HepG2 (cell line): ENCODE measurements around the gene HNRNPA1L2. TPM values are rescaled to one million over a fixed set of nuclear protein-coding genes. Genes with fewer than 3 reads are reported as not detected.

ENCODE experiments used
- CAMTA2 ChIP-seq: sonication (generic); formaldehyde crosslinking; IDR thresholded peaks from 2 replicates; pipeline ENCODE4 v1.4.0; 2020; ENCODE audit warnings: mild to moderate bottlenecking, missing genetic modification reagents, borderline replicate concordance
- CREM ChIP-seq, 2 experiments: sonication (generic) in 1 of 2; formaldehyde crosslinking in 1 of 2; IDR thresholded peaks; 2 replicates each; pipeline versions ENCODE4 v1.4.0 to v1.6.1; 2016 to 2020; ENCODE audit warnings: antibody characterized with exemption in 1 of 2, mild to moderate bottlenecking in 1 of 2, missing genetic modification reagents in 1 of 2
- DR1 ChIP-seq: sonication (generic); formaldehyde crosslinking; IDR thresholded peaks from 2 replicates; pipeline ENCODE4 v1.8.0; 2021; ENCODE audit warnings: mild to moderate bottlenecking, missing genetic modification reagents, inconsistent platforms
- FOXA1 ChIP-seq, 2 experiments: fragments of 450-650 bp in 1 of 2; sonication (generic) in 1 of 2; formaldehyde crosslinking in 1 of 2; IDR thresholded peaks; 2 replicates each; pipeline versions ENCODE4 v1.4.0 to v1.6.1; 2016 to 2020; ENCODE audit warnings: missing genetic modification reagents in 1 of 2
- GABPA ChIP-seq, 2 experiments: IDR thresholded peaks; 2 replicates each; pipeline ENCODE4 v1.6.1; 2011 to 2016; ENCODE audit warnings: low read depth in 2 of 2, low read length in 1 of 2, missing biosample characterization in 1 of 2, missing genetic modification characterization in 1 of 2
- GABPB1 ChIP-seq: IDR thresholded peaks from 2 replicates; pipeline ENCODE4 v1.6.1; 2016; ENCODE audit warnings: mild to moderate bottlenecking, missing genetic modification reagents, moderate library complexity, missing compliant biosample characterization
- NR2C2 ChIP-seq: sonication (generic); formaldehyde crosslinking; IDR thresholded peaks from 2 replicates; pipeline ENCODE4 v1.4.0; 2020; ENCODE audit warnings: missing genetic modification reagents, mild to moderate bottlenecking, moderate library complexity, borderline replicate concordance
- PHF5A ChIP-seq: IDR thresholded peaks from one replicate; pipeline ENCODE4 v1.6.1; 2018; ENCODE audit warnings: low read depth, missing genetic modification reagents; ENCODE audit not compliant: unreplicated experiment
- RARA ChIP-seq: IDR thresholded peaks from 2 replicates; pipeline ENCODE4 v1.6.1; 2016; ENCODE audit warnings: missing genetic modification reagents, missing compliant biosample characterization
- SMAD1 ChIP-seq: sonication (generic); formaldehyde crosslinking; IDR thresholded peaks from 2 replicates; pipeline ENCODE4 v1.4.0; 2020; ENCODE audit warnings: missing genetic modification reagents, low read depth, mild to moderate bottlenecking, borderline replicate concordance
- SNAPC2 ChIP-seq: sonication (generic); formaldehyde crosslinking; IDR thresholded peaks from 2 replicates; pipeline ENCODE4 v1.8.1; 2022; ENCODE audit warnings: mild to moderate bottlenecking, missing genetic modification reagents
- TRIM24 ChIP-seq: sonication (generic); formaldehyde crosslinking; IDR thresholded peaks from 2 replicates; pipeline ENCODE4 v1.8.0; 2022; ENCODE audit warnings: mild to moderate bottlenecking, missing genetic modification reagents
- YEATS2 ChIP-seq: sonication (generic); formaldehyde crosslinking; IDR thresholded peaks from 2 replicates; pipeline ENCODE4 v1.4.0; 2020; ENCODE audit warnings: missing genetic modification reagents, borderline replicate concordance
- ZMYM4 ChIP-seq: sonication (generic); formaldehyde crosslinking; IDR thresholded peaks from 2 replicates; pipeline ENCODE4 v1.8.1; 2023; ENCODE audit warnings: mild to moderate bottlenecking, missing genetic modification reagents
- ZNF121 ChIP-seq: sonication (generic); formaldehyde crosslinking; IDR thresholded peaks from 2 replicates; pipeline ENCODE4 v1.5.0; 2020; ENCODE audit warnings: mild to moderate bottlenecking, missing genetic modification reagents
- ZNF207 ChIP-seq: fragments of 450-650 bp; IDR thresholded peaks from 2 replicates; pipeline ENCODE4 v1.6.1; 2016; ENCODE audit warnings: antibody characterized with exemption, borderline replicate concordance
- ZNF235 ChIP-seq: sonication (generic); formaldehyde crosslinking; IDR thresholded peaks from 2 replicates; pipeline ENCODE4 v1.8.1; 2023; ENCODE audit warnings: mild to moderate bottlenecking, missing genetic modification reagents, borderline replicate concordance
- ZNF441 ChIP-seq: sonication (generic); formaldehyde crosslinking; IDR thresholded peaks from 2 replicates; pipeline ENCODE4 v1.7.0; 2021; ENCODE audit warnings: missing genetic modification reagents, borderline replicate concordance
- ZNF501 ChIP-seq: sonication (generic); formaldehyde crosslinking; IDR thresholded peaks from 2 replicates; pipeline ENCODE4 v1.5.1; 2020; ENCODE audit warnings: mild to moderate bottlenecking, moderate library complexity, missing genetic modification reagents
- ZNF569 ChIP-seq: sonication (generic); formaldehyde crosslinking; IDR thresholded peaks from 2 replicates; pipeline ENCODE4 v1.5.0; 2020; ENCODE audit warnings: mild to moderate bottlenecking, missing genetic modification reagents, moderate library complexity, borderline replicate concordance
- polyA plus RNA-seq, 8 experiments: library from polyadenylated mRNA; depleted of rRNA in 3 of 8; stranded (reverse) in 7 of 8; unstranded in 1 of 8; fragments of >200 nt; fragmentation: Illumina TruSeq in 4 of 8; extraction: Trizol in 4 of 8; gene quantifications; 2 replicates each; pipeline versions ENCODE4 v1.2.1 to v1.2.3, GENCODE V29; 2011 to 2016; ENCODE audit warnings: low read depth in 4 of 8, missing spikeins in 1 of 8, mixed read lengths in 1 of 8; ENCODE audit not compliant: insufficient read depth in 1 of 8
- total RNA-seq, 5 experiments: library from RNA; depleted of rRNA; stranded (reverse); fragments of >200 nt; fragmentation: Illumina TruSeq; extraction: Trizol; gene quantifications; 2 replicates each; pipeline ENCODE4 v1.2.3, GENCODE V29; 2016; ENCODE audit warnings: low read depth in 1 of 5
- TF ChIP-seq, protein P1 (sequence below): sonication (generic); formaldehyde crosslinking; conservative IDR thresholded peaks from 2 replicates; pipeline ENCODE4 v1.8.0; 2022; ENCODE audit warnings: mild to moderate bottlenecking, moderate library complexity, missing genetic modification reagents
- TF ChIP-seq, protein P2 (sequence below): sonication (generic); formaldehyde crosslinking; IDR thresholded peaks from 2 replicates; pipeline ENCODE4 v1.5.1; 2020; ENCODE audit warnings: missing genetic modification reagents, mild to moderate bottlenecking, borderline replicate concordance
- TF ChIP-seq, protein P3 (sequence below): IDR thresholded peaks from 2 replicates; pipeline ENCODE4 v1.6.1; 2016; ENCODE audit warnings: low read depth, borderline replicate concordance

The HNRNPA1L2 gene
- total and polyA plus RNA-seq, 2 of the 13 experiments (the other 11 are each of a cell fraction or from before 2014, with no cell fraction given), result 3.6 to 7.1 TPM

DNA sequence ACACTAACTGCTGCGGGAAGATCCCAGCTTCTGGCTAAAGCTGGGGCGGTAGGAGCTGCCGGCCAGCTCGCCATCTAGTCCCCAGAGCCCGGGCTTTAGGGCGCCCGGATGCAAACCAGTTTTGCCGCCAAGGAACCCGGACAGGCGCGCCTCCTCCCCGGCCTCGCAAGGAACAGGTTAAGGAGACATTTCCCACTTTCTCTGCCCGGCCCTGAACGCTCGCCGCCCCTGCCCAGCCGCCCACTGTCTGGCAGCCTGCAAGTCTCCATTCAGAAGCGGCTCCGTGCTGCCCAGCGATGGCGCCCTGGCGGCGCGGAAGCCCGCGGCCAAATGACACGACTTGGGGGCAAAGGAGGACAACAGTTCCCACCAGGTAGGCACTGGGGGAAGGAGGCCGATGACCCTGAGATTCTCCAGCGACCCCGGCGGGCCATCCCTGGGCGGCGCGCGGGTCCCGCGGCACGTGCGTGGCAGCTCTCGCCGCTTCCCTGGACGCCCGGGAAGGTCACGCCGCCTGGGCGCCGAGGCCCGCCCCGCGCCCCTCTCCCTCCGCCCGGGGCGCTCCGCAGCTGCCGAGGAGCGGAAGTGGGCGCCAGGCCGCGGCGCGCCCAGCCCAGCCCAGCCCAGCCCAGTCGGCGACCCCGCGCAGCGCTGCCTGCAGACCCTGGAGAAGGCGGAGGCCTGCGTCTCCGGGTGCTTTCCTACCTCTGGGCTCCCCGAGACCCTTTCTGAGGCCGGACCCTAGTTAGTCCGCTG lies 42.2 kb upstream of the HNRNPA1L2 start (continued):
- TF ChIP-seq ZNF235 (CRISPR knock-in tag) (no peak), YEATS2 (CRISPR knock-in tag) (no peak), ZNF207 (no peak), ZNF569 (CRISPR knock-in tag) (no peak), CREM (IDR thresholded peaks at IDR 0.05) (no peak), CREM (CRISPR knock-in tag; IDR thresholded peaks at IDR 0.05) (no peak), TRIM24 (CRISPR knock-in tag) (no peak), CAMTA2 (no peak), DR1 (CRISPR knock-in tag) (no peak), PHF5A (CRISPR knock-in tag) (no peak), ZNF121 (CRISPR knock-in tag) (no peak), ZNF501 (CRISPR knock-in tag) (no peak), GABPB1 (CRISPR knock-in tag) (peak; percentile 68; the same call in 1 of the 2 replicates), SMAD1 (CRISPR knock-in tag) (no peak), FOXA1 (IDR thresholded peaks at IDR 0.05) (no peak), FOXA1 (CRISPR knock-in tag; IDR thresholded peaks at IDR 0.05) (no peak), RARA (CRISPR knock-in tag) (no peak), NR2C2 (CRISPR knock-in tag) (0 out of 2 replicates have a peak, but pooled peaks have one; percentile 37), ZMYM4 (CRISPR knock-in tag) (no peak), GABPA (IDR thresholded peaks at IDR 0.05; ENCODE audit: low read depth, low read length) (peak; percentile 46), GABPA (CRISPR knock-in tag; IDR thresholded peaks at IDR 0.05; ENCODE audit: low read depth) (no peak), SNAPC2 (CRISPR knock-in tag) (no peak), ZNF441 (CRISPR knock-in tag) (no peak)
- TF ChIP-seq, protein P1, sequence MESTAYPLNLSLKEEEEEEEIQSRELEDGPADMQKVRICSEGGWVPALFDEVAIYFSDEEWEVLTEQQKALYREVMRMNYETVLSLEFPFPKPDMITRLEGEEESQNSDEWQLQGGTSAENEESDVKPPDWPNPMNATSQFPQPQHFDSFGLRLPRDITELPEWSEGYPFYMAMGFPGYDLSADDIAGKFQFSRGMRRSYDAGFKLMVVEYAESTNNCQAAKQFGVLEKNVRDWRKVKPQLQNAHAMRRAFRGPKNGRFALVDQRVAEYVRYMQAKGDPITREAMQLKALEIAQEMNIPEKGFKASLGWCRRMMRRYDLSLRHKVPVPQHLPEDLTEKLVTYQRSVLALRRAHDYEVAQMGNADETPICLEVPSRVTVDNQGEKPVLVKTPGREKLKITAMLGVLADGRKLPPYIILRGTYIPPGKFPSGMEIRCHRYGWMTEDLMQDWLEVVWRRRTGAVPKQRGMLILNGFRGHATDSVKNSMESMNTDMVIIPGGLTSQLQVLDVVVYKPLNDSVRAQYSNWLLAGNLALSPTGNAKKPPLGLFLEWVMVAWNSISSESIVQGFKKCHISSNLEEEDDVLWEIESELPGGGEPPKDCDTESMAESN (CRISPR knock-in tag), result no peak
- TF ChIP-seq, protein P2, sequence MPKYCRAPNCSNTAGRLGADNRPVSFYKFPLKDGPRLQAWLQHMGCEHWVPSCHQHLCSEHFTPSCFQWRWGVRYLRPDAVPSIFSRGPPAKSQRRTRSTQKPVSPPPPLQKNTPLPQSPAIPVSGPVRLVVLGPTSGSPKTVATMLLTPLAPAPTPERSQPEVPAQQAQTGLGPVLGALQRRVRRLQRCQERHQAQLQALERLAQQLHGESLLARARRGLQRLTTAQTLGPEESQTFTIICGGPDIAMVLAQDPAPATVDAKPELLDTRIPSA (CRISPR knock-in tag), result no peak
- TF ChIP-seq, protein P3, sequence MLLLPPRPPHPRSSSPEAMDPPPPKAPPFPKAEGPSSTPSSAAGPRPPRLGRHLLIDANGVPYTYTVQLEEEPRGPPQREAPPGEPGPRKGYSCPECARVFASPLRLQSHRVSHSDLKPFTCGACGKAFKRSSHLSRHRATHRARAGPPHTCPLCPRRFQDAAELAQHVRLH (CRISPR knock-in tag), result no peak
